Muscle layer of duodenum (tissue), 2 donors: ENCODE data around the gene SOX2.

Experiments used
- H3K27ac ChIP-seq: one replicate; pipeline ENCODE4 v1.7.0; 2013; ENCODE audit warnings: mild to moderate bottlenecking, low read length
- H3K27me3 ChIP-seq: one replicate; pipeline ENCODE4 v1.7.0; 2013; ENCODE audit warnings: low read depth, mild to moderate bottlenecking, control low read depth, low read length
- H3K36me3 ChIP-seq, 2 donors: one replicate each; pipeline ENCODE4 v1.7.0; 2013; ENCODE audit warnings: low read length in 2 of 2, control low read depth in 1 of 2, mild to moderate bottlenecking in 1 of 2; ENCODE audit not compliant: insufficient read depth in 2 of 2, control insufficient read depth in 1 of 2
- H3K4me1 ChIP-seq, 2 donors: one replicate each; pipeline ENCODE4 v1.7.0; 2013; ENCODE audit warnings: low read length in 2 of 2, mild to moderate bottlenecking in 2 of 2, control low read depth in 1 of 2, moderate library complexity in 1 of 2; ENCODE audit not compliant: insufficient read depth in 2 of 2, control insufficient read depth in 1 of 2
- H3K4me3 ChIP-seq, 2 donors: one replicate each; pipeline ENCODE4 v1.7.0; 2013; ENCODE audit warnings: low read length in 2 of 2, low read depth in 1 of 2, mild to moderate bottlenecking in 1 of 2
- H3K9me3 ChIP-seq, 2 donors: one replicate each; pipeline ENCODE4 v1.7.0; 2013; ENCODE audit warnings: low read length in 2 of 2, control low read depth in 1 of 2, mild to moderate bottlenecking in 1 of 2; ENCODE audit not compliant: control insufficient read depth in 1 of 2
- donor health status: healthy.

The SOX2 gene

GRCh38 chr3:181725131-181725731, 13.5 kb downstream of the SOX2 start:
- no peaks in the 10 kb centered on the region for H3K9me3 ChIP-seq
- peaks cover 6 to 20% of the 10 kb centered on the region in 2 donors for H3K4me1 ChIP-seq
- H3K4me3 ChIP-seq, result no peak overlapping the region
- peaks cover 91% of the 10 kb centered on the region for H3K27me3 ChIP-seq
- H3K27ac ChIP-seq, result no peak overlapping the region
- H3K36me3 ChIP-seq, result no peaks in the 10 kb centered on the region

GRCh38 chr3:181725830-181726229, 14.1 kb downstream of the SOX2 start:
- Histone ChIP-seq H3K27ac (no peak overlapping the region), H3K4me1 (peaks cover 6 to 20% of the 10 kb centered on the region in 2 donors), H3K36me3 (no peaks in the 10 kb centered on the region), H3K9me3 (no peaks in the 10 kb centered on the region), H3K4me3 (no peak overlapping the region), H3K27me3 (peaks cover 90% of the 10 kb centered on the region)

- peaks cover 81% of the 10 kb centered on the region for H3K27me3 ChIP-seq
- no peak overlapping the region for H3K27ac ChIP-seq
- H3K4me3 ChIP-seq, result peak overlapping the region; percentile 49 to 76
- H3K36me3 ChIP-seq, result no peaks in the 10 kb centered on the region
- H3K4me1 ChIP-seq, result peaks cover 6 to 20% of the 10 kb centered on the region in 2 donors
- no peaks in the 10 kb centered on the region for H3K9me3 ChIP-seq
Measured at GRCh38 chr3:181726351-181727330, 14.9 kb downstream of the SOX2 start.

- Histone ChIP-seq H3K4me3 (peak overlapping the region; percentile 49 to 76), H3K27ac (no peak overlapping the region), H3K36me3 (no peaks in the 10 kb centered on the region), H3K27me3 (peaks cover 75% of the 10 kb centered on the region), H3K9me3 (no peaks in the 10 kb centered on the region), H3K4me1 (peaks cover 6 to 20% of the 10 kb centered on the region in 2 donors)
Measured at GRCh38 chr3:181727341-181728032, 15.8 kb downstream of the SOX2 start.

GRCh38 chr3:181728470-181729340, 17.0 kb downstream of the SOX2 start:
- Histone ChIP-seq H3K36me3 (no peaks in the 10 kb centered on the region), H3K27me3 (peaks cover 63% of the 10 kb centered on the region), H3K4me3 (no peak overlapping the region), H3K27ac (no peak overlapping the region), H3K9me3 (no peaks in the 10 kb centered on the region), H3K4me1 (peaks cover 6 to 20% of the 10 kb centered on the region in 2 donors)

GRCh38 chr3:181729341-181729869, 17.7 kb downstream of the SOX2 start:
- H3K27ac ChIP-seq, result no peak overlapping the region
- H3K27me3 ChIP-seq, result peaks cover 56% of the 10 kb centered on the region
- H3K9me3 ChIP-seq, result no peaks in the 10 kb centered on the region
- no peaks in the 10 kb centered on the region for H3K36me3 ChIP-seq
- peaks cover 6 to 20% of the 10 kb centered on the region in 2 donors for H3K4me1 ChIP-seq
- H3K4me3 ChIP-seq, result no peak overlapping the region

- H3K27ac ChIP-seq, result no peak overlapping the region
- no peaks in the 10 kb centered on the region for H3K9me3 ChIP-seq
- peaks cover 6 to 14% of the 10 kb centered on the region in 2 donors for H3K4me1 ChIP-seq
- peaks cover 47% of the 10 kb centered on the region for H3K27me3 ChIP-seq
- no peaks in the 10 kb centered on the region for H3K36me3 ChIP-seq
- no peak overlapping the region for H3K4me3 ChIP-seq
Measured at GRCh38 chr3:181730316-181730715, 18.6 kb downstream of the SOX2 start.

- no peak overlapping the region for H3K4me3 ChIP-seq
- peaks cover 6 to 13% of the 10 kb centered on the region in 2 donors for H3K4me1 ChIP-seq
Measured at GRCh38 chr3:181730934-181731333, 19.2 kb downstream of the SOX2 start.

GRCh38 chr3:181735911-181736310, 24.2 kb downstream of the SOX2 start:
- Histone ChIP-seq H3K27me3 (no peaks in the 10 kb centered on the region), H3K4me3 (no peak overlapping the region), H3K27ac (no peak overlapping the region)

More at GRCh38 chr3:181730934-181731333, 19.2 kb downstream of the SOX2 start:
- Histone ChIP-seq H3K9me3 (no peaks in the 10 kb centered on the region), H3K27me3 (peaks cover 44% of the 10 kb centered on the region), H3K36me3 (no peaks in the 10 kb centered on the region), H3K27ac (no peak overlapping the region)

GRCh38 chr3:181738551-181738950, 26.8 kb downstream of the SOX2 start:
- Histone ChIP-seq H3K27me3 (no peaks in the 10 kb centered on the region), H3K9me3 (no peaks in the 10 kb centered on the region), H3K4me3 (no peak overlapping the region), H3K4me1 (no peaks in the 10 kb centered on the region), H3K36me3 (no peaks in the 10 kb centered on the region), H3K27ac (no peak overlapping the region)

More at GRCh38 chr3:181735911-181736310, 24.2 kb downstream of the SOX2 start:
- H3K36me3 ChIP-seq, result no peaks in the 10 kb centered on the region
- no peaks in the 10 kb centered on the region for H3K4me1 ChIP-seq
- H3K9me3 ChIP-seq, result no peaks in the 10 kb centered on the region
